GM19240 (cell line): ENCODE measurements around the gene SOBP.
"Not testable (repeated sequence)": the region's sequence is repeated elsewhere in the genome, so short reads cannot be mapped to it uniquely, and the experiment has no call there.

Experiments
- DNase-seq: peaks from one replicate; pipeline ENCODE4 v3.0.0; 2011; ENCODE audit warnings: low spot score; ENCODE audit not compliant: insufficient read length

The SOBP gene

GRCh38 chr6:107489636-107490565 is at the start of gene SOBP:
TSS of gene SOBP (plus strand) at chr6:107490117. CDS start at chr6:107490617, 500 bp downstream.
- peak; percentile 6 for DNase-seq

DNA sequence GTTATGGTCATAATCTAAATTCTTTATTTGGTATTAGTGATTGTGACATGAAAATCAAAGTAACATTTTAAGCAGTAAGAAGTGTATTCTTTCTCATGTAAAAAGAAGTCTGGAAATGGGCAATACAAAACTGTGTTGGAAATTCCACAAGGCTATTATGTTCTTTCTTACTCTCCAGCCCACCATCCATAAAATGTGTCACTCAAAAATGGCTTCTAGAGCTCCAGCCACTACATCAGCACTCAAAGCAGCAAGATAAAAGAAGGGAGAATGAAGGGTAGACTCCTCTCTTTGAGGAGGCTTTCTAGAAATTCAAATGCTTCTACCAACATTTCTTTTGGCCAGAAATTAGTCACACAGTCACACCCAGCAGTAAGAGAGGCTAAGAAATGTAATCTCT is 49.0 kb upstream of the SOBP start:
- DNase-seq = no peak

GRCh38 chr6:107441682-107442081 is 48.2 kb upstream of the SOBP start:
- no peak for DNase-seq

DNA sequence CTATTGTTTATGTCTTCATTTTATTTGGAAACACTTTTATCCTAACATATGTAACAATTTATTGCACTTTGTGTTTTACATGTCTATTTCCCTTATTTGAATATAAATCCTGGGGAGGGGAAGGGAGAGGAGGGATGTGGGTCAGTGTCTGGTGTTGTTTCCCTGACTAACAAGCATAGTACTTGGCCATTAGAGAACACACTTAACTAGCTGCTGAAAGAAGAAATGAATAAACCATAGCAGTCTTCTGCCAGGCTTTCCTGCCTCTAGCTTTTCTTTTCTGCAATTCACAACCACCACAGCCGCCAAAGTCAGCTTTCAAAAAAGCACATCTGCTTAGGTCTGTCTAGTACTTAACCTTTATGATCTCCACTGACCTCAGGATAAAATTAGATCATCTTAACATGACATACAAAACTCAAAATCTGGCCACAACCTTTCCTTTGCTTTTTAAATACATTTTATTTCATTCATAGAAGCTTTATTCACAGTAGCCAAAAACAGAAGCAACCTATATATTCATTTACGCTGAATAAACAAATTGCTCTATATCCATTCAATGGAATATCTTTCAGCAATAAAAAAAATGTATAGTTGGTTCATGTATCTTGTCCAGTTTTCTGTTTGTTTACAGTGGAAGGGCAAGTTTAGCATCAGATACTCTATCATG is 46.8 kb upstream of the SOBP start:
- DNase-seq = no peak

DNA sequence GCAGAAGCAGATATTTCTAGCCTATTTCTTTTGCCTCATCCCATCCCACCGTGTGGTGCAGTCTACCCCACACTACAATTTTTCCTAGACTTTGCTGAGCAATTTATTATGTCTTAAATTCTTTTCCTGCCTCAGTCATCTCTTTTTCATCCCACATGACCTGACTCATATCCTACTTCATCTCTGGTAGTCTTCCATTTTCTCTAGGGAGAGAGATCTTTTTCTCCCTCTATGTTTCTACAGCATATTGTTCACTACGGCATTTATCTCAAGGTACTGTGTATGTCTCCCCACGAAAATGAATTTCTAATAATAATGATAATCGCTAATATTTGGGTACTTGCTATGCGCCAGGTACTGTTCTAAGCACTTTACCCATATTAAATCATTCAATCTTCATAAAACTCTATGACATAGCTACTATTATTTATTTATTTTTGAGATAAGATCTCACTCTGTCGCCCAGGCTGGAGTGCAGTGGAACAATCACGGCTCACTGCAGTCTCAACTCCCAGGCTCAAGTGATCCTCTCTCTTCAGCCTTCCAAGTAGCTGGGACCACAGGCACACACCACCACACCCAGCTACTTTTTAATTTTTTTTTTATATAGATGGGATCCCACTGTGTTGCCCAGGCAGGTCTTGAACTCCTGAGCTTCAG is 46.2 kb upstream of the SOBP start:
- DNase-seq = no peak

GRCh38 chr6:107444277-107444676 is 45.6 kb upstream of the SOBP start:
- DNase-seq = no peak

- no peak for DNase-seq
These were observed 42.2 kb upstream of the SOBP start for GRCh38 chr6:107447663-107448216.

- no peak for DNase-seq
These were observed 41.1 kb upstream of the SOBP start for GRCh38 chr6:107448776-107449175.

DNA sequence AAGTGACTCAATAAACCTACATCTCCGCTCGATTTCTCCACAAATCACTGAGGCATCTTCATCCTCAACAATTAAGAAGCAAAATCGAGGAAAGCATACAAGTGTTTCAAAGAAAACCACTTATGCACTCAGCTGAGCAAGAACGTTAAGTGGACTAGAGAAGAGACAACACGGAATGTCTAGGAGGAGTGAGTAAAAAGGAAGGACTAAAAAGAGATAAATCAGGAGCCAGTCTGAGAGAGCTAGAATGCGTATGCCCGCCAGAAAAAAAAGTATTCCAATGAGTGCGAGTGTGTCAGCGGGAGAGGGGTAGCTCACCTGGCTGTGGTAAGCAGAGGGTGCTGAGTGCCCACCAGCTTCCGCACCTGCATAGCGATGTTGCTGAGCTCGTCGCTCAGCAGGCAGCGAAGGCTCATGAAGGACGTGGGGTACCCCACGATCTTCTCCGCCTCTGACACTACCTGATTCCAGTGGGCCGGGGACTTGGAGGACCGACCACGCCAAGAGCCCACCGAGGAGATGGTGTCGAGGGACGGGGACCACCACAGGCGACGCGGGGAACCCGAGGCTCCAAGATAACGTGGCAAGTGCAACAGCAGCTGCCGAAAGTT is 31.1 kb upstream of the SOBP start:
- DNase-seq = peak; percentile 23

- peak; percentile 91 for DNase-seq
These were observed 30.4 kb upstream of the SOBP start, which contains the start of gene PDSS2 for GRCh38 chr6:107459283-107460082. TSS of gene PDSS2 (minus strand) at chr6:107459564. CDS start at chr6:107459285, 279 bp downstream.

GRCh38 chr6:107460083-107460631 is 29.8 kb upstream of the SOBP start:
- DNase-seq = no peak

DNA sequence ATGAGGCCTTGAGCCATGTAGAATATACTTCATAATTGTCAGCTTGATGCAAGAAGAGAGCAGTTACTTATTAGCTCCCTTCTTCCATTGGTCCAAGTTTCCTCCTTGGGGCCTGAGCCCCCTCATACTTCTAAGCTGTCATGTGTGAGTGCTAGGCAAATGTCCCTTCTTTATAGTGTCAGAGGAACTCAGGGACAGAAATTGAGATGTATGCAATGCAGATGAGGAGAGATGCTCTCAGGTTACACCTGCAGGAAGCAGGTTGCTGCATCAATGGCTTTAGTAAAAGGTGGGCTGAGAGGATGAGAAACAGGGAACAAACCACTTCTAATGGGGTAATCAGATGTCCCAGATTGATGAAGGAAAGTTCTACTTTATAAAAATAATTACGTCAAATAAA is 23.9 kb upstream of the SOBP start:
- no peak for DNase-seq

GRCh38 chr6:107470364-107470763 is 19.6 kb upstream of the SOBP start:
- no peak for DNase-seq

- DNase-seq = no peak
These were observed 16.3 kb upstream of the SOBP start for GRCh38 chr6:107473660-107474059.

DNA sequence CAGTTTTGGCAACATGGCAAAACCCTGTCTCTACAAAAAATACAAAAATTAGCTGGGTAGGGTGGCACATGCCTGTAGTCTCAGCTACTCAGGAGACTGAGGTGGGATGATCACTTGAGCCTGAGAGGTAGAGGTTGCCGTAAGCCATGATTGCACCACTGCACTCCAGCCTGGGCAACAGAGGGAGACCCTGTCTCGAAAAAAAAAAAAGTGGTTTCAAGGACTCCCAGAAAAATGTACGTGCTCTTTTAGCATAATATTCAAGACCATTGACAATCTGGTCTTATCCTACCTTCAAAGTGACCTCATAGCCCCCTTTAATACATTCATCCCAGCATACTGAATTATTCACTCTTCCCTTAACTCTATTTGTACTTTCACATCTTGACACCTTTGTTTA is 14.6 kb upstream of the SOBP start:
- DNase-seq = not testable (repeated sequence)

DNA sequence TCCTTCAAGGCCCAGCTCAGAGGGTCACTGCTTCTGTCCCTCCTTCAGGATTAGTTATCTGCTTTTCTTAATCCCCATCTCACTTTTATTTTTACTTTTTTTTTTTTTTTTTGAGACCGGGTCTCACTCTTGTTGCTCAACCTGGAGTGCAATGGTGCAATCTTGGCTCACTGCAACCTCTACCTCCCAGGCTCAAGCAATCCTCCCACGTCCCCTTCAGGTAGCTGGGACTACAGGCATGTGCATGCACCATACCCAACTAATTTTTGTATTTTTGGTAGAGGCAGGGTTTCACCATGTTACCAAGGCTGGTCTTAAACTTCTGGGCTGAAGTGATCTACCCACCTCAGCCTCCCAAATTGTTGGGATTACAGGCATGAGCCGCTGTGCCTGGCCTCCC is 14.1 kb upstream of the SOBP start:
- DNase-seq = not testable (repeated sequence)

DNA sequence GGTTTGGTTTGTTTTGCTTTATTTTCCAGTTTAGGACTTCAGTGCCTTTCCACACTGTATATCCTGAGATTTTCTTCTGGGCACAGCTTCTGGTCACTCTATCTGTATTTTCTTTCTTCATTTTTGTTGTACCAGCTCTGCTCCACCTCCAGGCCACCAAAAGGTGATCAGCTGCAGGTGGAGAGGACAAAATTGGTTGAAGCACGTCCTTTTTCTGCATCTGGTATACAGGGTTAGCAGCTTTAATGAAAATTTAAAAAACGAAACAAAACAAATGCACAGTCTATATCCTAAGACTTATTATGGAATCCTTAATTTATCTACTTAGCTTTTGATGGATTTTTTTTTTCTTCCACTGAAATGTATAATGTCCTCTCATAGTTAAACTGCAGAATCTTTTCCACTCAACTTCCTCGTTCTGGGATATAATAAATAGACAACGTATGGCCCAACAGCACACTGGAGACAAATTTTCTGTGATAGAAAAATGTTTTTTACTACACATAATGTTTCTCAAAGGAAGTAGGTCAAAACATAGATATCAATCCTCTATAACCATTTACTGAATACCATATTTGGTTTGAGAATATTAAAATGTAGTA is 10.7 kb upstream of the SOBP start:
- no peak for DNase-seq

DNA sequence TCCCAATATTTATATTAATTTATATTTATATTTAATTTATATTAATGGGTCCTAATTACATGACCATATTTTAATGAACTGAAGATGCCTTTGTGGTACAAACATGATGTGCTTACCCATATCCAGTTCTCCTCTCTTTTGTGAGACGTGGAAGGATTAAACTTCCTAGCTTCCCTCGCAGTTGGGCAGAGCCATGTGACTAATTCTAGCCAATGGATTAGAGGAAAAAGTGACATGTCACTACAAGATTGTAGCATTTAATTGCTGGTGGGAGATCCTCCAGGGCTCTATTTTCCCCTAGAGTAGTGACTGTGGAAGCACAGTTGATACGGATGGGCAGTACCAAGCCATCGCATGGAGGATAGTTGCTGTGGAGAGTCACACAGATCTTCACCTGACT is 4.8 kb upstream of the SOBP start:
- DNase-seq = no peak

DNA sequence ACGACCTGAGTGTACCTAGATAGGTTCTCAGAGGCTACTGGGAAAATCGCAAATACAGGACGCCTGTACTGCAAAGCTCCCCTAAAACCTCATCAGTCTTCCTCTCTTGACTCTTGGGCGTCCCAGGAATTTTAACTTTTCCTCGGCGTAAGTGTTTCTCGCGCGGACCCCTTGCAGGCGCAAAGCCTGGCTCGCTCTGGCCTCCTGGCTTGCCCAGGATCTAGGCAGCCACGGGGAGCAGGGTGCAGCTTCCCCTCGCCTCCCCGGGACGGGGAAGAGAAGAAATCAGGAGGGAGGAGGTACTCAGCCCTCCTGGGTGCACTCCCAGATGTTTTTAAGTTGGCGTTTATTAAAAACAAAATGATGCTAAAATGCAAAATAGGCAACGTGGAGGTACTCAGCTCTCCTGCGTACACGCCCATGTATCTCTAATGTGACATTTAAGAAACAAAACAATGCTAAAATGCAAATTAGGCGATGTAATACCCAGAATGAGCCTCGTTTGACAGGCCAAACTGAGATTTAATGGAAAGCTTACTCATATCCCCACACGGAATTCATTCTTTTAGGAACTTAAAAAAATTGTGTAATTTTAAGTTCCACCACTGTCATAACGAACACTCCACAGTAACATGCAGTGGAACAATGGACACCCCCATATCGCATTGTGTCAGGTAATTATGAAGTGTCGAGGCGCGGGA is 1.6 kb upstream of the SOBP start:
- DNase-seq = no peak
